ENCODE results near the gene C3. TPM values are rescaled to one million over a fixed set of nuclear protein-coding genes. Genes with fewer than 3 reads are reported as not detected.

C3 gene
- total RNA-seq, 4 donors from 2014 or later: 126 to 631 (median 350) TPM

- no peak for TF ChIP-seq CTCF (IDR thresholded peaks at IDR 0.05)
- peak in 1 of 2 donors; percentile 71 for TF ChIP-seq POLR2A (IDR thresholded peaks at IDR 0.05)
- Histone ChIP-seq H3K4me3 (replicated peaks in 1 of 3) (peak within 1 kb of the TSS; percentile 64 to 87 (median 82)), H3K36me3 (peaks cover 4 to 8% of the 10 kb centered on the region in 2 donors), H3K27ac (peak within 1 kb of the TSS; percentile 90 to 93 (median 93)), H3K4me1 (peaks cover 36 to 39% of the 10 kb centered on the region in 2 donors), H3K9me3 (no peaks in the 10 kb centered on the region), H3K27me3 (no peaks in the 10 kb centered on the region)
- intact Hi-C loops (cut with DNase I): loop anchor here (5.0 to 10.0 kb wide), 2 partner anchors 105 to 127 kb away; no protein-coding TSS in a partner anchor
- DNase-seq: peak; percentile 100
- WGBS, 2 donors: 1% methylated on average over 22 of the region's 55 CpGs; no CpG with 5 or more reads in 1 of the 2 donors
Measured at GRCh38 chr19:6737284-6737872, 16.9 kb upstream of the C3 start, which contains the start of gene GPR108. Gene GPR108 (minus strand): TSS chr19:6737580. CDS start chr19:6737576, 4 bp downstream.

- no peak for TF ChIP-seq CTCF (IDR thresholded peaks at IDR 0.05)
- Histone ChIP-seq H3K36me3 (peaks cover 9 to 13% of the 10 kb centered on the region in 2 donors), H3K27me3 (no peaks in the 10 kb centered on the region), H3K4me1 (peaks cover 36 to 37% of the 10 kb centered on the region in 2 donors), H3K27ac (peak overlapping the region; percentile 90 to 91 (median 90)), H3K4me3 (replicated peaks in 1 of 3) (peak overlapping the region; percentile 64 to 87 (median 82)), H3K9me3 (no peaks in the 10 kb centered on the region)
- intact Hi-C loops (cut with DNase I): loop anchor here (5.0 to 10.0 kb wide), 2 partner anchors 105 to 128 kb away; no protein-coding TSS in a partner anchor
- WGBS, 2 donors: 0% methylated on average over 6 to 8 of the region's 16 CpGs
- DNase-seq: no peak
Measured at GRCh38 chr19:6736917-6737283, 16.4 kb upstream of the C3 start.

GRCh38 chr19:6736169-6736916 is 15.9 kb upstream of the C3 start:
- 33 to 35% methylated on average over 23 to 25 of the region's 25 CpGs for WGBS, 2 donors
- H3K27me3 ChIP-seq: no peaks in the 10 kb centered on the region
- H3K4me3 ChIP-seq (replicated peaks in 1 of 3): peak overlapping the region; percentile 64 to 87 (median 82)
- TF ChIP-seq POLR2A (IDR thresholded peaks at IDR 0.05) (peak in 1 of 2 donors; percentile 25), CTCF (IDR thresholded peaks at IDR 0.05) (peak in 4 of 6 experiments; percentile 43 to 59 (median 50))
- intact Hi-C loops (cut with DNase I): loop anchor here (5.0 to 10.0 kb wide), 2 partner anchors 104 to 128 kb away; no protein-coding TSS in a partner anchor
- peaks cover 13 to 16% of the 10 kb centered on the region in 2 donors for H3K36me3 ChIP-seq
- H3K27ac ChIP-seq: peak overlapping the region; percentile 90 to 91 (median 90)
- no peaks in the 10 kb centered on the region for H3K9me3 ChIP-seq
- DNase-seq: peak; percentile 68
- H3K4me1 ChIP-seq: peaks cover 30 to 31% of the 10 kb centered on the region in 2 donors

- Histone ChIP-seq H3K27me3 (no peaks in the 10 kb centered on the region), H3K36me3 (peaks cover 13 to 20% of the 10 kb centered on the region in 2 donors), H3K9me3 (no peaks in the 10 kb centered on the region), H3K27ac (peak overlapping the region in 2 of 3 donors; percentile 90 to 91), H3K4me3 (replicated peaks in 1 of 3) (no peak overlapping the region), H3K4me1 (peaks cover 28 to 29% of the 10 kb centered on the region in 2 donors)
- intact Hi-C loops (cut with DNase I): loop anchor here (5.0 to 10.0 kb wide), 2 partner anchors 103 to 129 kb away; no protein-coding TSS in a partner anchor
- WGBS, 2 donors: 82 to 84% methylated on average over 15 of the region's 15 CpGs
- TF ChIP-seq POLR2A (IDR thresholded peaks at IDR 0.05): no peak
- TF ChIP-seq CTCF (IDR thresholded peaks at IDR 0.05): no peak
- DNase-seq: no peak
Measured at GRCh38 chr19:6735181-6735911, 14.9 kb upstream of the C3 start.

Measured in thyroid gland (tissue), 4 donors.